GM18502 (cell line): Measurements from ENCODE around the gene RPS29.
A peak's percentile ranks its signal among the peaks of the same experiment; 100 is the strongest.
"Not testable (repeated sequence)": the region's sequence is repeated elsewhere in the genome, so short reads cannot be mapped to it uniquely, and the experiment has no call there.

Source experiments
- ATAC-seq: cut with Tn5 transposase; IDR thresholded peaks from one replicate; pipeline ENCODE4 v1.9.1; 2021; ENCODE audit warnings: mild to moderate bottlenecking; ENCODE audit not compliant: unreplicated experiment, poor library complexity

The RPS29 gene

DNA sequence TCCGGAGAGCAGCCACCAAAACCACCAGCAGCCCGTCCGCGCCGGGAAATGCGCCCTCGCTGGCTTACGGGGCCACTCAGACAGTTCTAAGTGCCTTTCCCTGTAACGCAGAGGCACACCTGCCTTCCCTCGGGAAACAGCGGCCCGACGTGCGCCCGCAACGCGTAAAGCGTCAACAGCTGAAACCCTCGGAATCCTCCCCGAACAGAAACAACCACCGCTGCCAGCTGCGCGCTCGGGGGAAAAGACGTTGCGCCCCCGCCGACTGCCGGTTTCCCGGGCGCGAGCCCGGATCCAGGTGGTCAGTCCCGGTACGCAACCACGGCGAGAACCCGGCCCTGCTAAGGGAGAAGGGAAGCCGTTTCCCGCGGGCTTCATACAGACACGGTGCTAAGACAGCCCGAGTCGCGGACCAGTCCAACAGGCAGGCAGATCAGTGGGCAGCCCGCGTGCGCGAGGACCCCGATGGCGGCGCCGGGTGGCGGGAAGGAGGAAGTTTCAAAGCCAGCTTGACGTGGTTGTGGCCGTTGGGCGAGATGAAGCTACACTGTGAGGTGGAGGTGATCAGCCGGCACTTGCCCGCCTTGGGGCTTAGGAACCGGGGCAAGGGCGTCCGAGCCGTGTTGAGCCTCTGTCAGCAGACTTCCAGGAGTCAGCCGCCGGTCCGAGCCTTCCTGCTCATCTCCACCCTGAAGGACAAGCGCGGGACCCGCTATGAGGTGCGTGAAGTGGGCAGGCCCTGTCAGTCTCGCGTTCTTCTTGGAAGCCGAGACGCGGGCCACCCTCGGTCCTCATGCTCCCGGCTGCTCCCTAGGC lies 12.5 kb upstream of the RPS29 start, which contains the start of gene LRR1:
Gene LRR1, plus strand, starts transcription at position 456 of the 816 bp plus-strand sequence. Its CDS starts 81 bp downstream, at position 537.
- peak; percentile 55 for ATAC-seq

DNA sequence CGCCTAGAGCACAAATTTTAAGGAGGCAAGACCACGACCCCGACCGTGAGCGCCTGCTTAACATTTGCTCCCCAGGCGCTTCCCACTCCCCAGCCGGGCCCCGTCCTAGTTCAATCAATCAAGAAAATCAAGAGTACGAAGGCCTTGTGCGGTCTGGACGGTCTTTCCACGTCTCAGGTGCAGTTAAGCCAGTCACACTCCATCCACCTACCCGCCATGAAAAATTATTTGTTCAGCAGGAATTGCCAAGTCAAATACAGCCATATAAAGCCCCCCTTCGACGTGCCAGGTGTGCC lies 12.0 kb upstream of the RPS29 start:
- ATAC-seq, result no peak

DNA sequence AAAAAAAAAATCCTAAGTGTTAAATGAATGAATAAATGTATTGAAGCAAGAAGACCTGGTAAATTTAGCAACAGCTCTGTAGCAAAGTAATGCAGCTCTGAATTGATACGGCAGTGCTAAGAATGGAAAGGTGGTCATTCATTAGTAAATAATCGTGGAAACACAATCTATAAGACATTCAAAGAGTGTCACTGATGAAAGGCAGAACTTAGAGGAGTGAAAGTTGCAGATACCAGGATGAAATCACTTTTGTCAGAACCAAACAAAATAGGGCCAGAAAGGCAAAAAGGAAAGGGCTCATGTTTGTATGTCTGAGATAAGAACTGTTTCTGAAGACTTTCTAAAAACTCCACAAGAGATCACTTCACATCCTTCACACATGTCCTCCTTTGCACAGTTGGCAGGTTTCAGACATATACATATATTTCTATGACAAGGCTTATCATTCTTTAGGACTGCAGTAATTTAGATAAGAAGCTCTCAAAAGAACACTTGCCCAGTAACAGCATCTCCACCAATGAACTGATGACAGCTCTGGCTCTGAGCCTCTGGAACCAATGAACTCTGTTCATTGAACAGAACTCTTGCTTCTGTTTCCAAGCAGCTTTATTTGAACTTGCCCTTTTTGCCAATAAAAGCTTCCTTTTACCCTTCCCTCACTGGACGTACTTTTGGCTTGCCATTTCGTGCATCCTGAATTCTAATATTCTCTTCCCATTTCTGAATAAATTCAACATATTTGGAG lies 8.3 kb upstream of the RPS29 start:
- no peak for ATAC-seq

- ATAC-seq, result no peak
Observed at GRCh38 chr14:49593016-49593415, 6.8 kb upstream of the RPS29 start.

DNA sequence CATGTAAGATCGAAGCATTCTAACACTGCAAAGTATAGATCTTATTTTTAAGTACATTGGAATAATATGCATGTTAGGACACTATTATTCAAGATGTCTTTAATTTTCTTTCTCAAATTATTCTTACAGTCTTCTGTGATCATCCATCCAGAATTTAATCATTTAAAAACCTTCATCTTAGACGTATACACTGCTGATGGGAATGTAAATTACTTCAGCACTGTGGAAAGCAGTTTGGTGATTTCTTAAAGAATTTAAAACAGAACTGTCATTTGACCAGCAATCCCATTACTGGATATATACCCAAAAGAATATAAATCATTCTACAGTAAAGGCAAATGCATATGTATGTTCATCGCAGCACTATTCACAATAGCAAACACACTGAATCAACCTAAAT lies 3.2 kb upstream of the RPS29 start:
- no peak for ATAC-seq

- peak; percentile 33 for ATAC-seq
Observed at GRCh38 chr14:49586673-49587460, 687 bp upstream of the RPS29 start.

DNA sequence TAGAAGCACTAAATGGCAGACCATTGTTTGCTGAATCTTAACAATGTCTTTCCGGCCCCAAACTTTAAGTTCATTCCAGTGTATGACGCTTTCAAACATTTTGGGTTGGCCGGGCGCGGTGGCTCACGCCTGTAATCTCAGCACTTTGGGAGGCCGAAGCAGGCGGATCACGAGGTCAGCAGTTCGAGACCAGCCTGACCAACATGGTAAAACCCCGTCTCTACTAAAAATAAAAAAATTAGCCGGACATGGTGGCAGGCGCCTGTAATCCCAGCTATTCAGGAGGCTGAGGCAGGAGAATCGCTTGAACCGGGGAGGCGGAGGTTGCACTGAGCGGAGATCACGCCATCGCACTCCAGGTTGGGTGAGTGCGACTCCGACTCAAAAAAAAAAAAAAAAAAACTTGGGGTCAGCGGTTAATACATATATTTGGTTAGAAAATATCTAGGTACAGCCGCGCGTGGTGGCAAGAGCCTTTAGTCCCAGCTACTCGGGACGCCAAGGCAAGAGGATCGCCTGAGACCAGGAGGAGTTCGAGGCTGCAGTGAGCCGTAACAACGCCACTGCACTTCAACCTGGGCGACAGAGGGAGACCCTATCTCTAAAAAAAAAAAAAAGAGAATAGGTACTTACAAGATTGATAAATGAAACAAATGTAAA lies 1.1 kb downstream of the RPS29 start:
- ATAC-seq, result not testable (repeated sequence)

GRCh38 chr14:49584058-49584457 lies 2.1 kb downstream of the RPS29 start:
- no peak for ATAC-seq

- ATAC-seq, result no peak
Observed at GRCh38 chr14:49583629-49584028, 2.6 kb downstream of the RPS29 start.

DNA sequence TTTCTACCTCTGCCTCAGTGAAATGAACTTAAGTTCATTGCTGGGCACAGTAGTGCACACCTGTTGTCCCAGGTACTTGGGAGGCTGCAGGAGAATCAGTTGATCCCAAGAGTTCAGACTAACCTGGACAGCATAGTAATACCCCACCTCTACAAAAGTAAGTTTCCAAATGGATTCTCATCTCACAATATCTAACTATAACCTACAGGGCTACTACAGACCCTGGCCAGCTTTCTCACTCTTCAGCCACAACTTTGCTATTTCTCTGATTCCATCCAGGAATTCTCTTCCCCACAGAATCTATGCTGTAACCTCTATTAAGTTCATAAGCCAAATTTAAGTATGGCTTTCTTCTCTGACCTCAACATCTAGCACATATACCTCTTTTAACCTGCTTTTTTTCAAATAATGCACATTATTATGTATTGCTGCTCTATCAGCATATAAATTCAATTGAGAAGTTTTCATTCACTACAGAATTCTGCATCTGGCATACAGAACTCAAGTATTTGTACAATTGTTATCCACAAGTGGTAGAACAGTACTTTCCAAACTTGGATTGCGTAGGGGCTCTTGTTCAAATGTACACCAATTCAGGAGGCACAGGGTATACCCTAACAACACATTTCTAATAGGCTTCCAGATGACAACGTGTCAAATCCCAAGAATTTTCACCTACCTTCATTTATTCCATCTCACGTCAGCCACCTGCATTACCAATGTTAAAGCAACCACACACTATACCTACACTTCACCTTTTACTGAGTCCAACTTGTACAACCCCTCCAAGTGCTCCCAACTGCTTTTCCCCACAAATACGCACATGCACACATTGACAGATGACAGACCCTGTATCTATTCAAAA lies 3.8 kb downstream of the RPS29 start:
- no peak for ATAC-seq

DNA sequence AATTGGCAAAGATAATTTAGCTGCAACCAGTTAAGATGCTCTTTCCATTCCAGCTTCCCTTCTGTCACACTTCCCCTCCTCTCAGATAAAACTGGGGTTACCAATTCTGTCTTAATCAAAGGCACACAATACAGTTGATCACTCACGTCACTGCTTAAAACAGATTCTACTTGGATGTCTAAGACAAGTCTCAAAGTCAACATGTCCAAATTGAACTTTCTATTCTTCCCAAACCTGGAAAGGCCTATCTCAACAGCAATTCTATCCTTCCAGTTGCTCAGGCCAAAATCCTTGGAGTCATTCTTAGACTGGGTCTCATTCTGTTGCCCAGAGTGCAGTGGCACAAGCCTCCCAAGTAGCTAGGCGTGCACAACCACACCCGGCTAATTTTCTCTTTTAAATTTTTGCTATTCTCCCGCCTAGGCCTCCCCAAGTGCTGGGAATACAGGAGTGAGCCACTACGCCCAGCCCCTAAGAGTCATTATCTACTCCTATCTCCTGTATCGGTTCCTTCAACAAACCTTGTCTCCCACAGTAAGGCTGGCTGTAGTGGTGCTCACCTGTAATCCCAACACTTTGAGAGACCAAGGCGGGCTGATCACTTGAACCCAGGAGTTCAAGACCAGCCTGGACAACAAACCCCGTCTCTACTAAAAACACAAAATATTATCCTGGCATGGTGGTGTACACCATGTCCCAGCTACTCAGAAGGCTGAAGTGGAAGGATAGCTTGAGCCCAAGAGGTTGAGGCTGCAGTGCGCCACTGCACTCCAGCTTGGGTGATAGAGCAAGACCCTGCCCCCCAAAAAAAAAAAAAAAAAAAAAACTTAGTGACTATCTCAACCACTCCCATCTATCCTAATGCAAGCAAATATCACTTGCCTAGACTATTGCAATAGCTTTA lies 4.7 kb downstream of the RPS29 start:
- no peak for ATAC-seq

DNA sequence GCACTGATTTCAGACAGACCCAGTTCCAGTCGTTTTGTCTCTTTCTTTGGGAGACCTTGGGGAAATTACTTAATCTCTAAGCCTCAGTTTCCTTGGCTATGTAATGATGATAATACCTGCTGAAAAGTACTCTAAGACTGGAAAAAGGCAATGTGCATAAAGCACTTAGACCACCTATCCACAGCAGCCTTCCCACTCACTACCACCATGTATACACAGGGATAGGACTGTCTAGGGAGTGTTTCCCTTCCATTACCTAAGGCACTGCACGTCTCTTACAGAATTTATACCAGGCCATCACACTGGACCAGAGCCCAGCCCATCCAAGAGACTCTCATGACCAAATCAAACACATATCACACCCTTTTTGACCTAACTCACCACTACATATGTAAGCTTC lies 6.3 kb downstream of the RPS29 start:
- no peak for ATAC-seq

GRCh38 chr14:49578141-49578540 lies 8.0 kb downstream of the RPS29 start:
- ATAC-seq, result no peak

GRCh38 chr14:49574038-49574437 lies 12.1 kb downstream of the RPS29 start:
- no peak for ATAC-seq

DNA sequence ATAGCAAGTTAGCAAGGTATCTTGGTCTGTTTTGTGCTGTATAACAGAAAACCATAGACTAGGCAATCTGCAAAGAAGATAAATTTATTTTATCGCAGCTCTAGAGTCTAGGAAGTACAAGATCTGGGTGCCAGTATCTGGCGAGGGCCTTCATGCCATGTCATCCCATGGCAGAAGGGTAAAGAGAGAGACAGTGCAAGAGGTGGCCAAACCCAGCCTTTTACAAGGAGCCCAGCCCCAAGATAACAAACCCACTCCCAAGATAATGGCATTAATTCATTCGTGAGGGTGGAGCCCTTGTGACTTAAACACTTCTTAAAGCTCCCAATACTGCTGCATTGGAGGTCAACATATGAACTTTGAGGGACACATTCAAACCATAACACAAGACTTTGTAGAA lies 16.9 kb downstream of the RPS29 start:
- no peak for ATAC-seq

GRCh38 chr14:49566714-49567113 lies 19.5 kb downstream of the RPS29 start:
- ATAC-seq, result no peak

DNA sequence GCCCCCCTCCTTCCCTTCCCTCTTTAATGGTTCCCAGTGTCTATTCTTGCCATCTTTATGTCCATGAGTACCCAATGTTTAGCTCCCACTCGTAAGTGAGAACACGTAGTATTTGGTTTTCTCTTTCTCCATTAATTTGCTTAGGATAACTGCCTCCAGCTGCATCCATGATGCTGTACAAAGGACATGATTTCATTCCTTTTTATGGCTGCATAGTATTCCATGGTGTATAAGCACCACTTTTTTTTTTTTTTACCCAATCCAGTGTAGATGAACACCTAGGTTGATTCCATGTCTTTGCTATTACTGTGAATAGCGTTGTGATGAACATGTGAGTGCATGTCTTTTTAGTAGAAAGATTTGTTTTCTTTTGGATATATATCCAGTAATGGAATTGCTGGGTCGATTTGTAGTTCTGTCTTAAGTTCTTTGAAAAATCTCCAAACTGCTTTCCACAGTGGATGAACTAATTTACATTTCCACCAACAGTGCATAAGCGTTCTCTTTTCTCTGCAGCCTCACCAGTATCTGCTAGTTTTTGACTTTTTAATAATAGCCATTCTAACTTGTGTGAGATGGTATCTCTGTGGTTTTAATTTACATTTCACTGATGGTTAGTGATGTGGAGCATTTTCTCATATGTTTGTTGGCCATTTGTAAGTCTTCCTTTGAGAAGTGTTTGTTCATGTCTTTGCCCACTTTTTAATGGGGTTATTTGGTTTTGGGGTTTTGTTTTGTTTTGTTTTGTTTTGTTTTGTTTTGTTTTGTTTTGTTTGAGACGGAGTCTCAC lies 26.0 kb downstream of the RPS29 start:
- ATAC-seq, result no peak

DNA sequence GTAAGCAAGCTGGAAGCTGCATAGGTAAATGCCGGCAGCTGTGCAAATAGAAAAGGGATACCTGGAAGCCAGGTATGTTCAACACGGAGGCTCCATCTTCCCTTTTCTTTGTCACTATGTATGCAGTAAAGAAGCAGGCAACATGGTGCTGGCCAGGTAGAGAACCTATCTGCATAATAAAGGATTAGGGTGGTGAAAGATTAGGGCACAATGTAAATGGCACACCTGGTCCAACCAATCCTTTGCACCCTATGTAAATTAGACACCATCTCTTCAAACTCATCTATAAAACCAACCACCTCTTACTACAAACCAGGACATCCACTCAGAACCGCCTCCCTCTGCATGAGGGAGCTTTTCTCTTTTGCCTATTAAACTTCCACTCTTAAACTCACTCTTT lies 32.3 kb downstream of the RPS29 start:
- ATAC-seq, result no peak
